MCF 10A (cell line): ENCODE measurements around the gene PPP2R5C. TPM values are rescaled to one million over a fixed set of nuclear protein-coding genes. Genes with fewer than 3 reads are reported as not detected.
"Not testable (repeated sequence)": the region's sequence is repeated elsewhere in the genome, so short reads cannot be mapped to it uniquely, and the experiment has no call there.

Experiments used
- BruUV-seq: library from RNA; stranded (reverse); fragments of 400-500 nt; replicated peaks from 2 replicates; lab custom pipeline; 2021; lab: Mats Ljungman, UMichigan
- CTCF ChIA-PET: fragments of 300-600 bp; sonication (Branson Sonifier 250); formaldehyde crosslinking; extraction: SDS; loops from one replicate; lab custom pipeline; 2021; ENCODE audit warnings: antibody characterized with exemption, inconsistent platforms; lab: Yijun Ruan, JAX
- POLR2A ChIA-PET: fragments of 300-600, 350-650 bp; sonication (Branson Sonifier 250); formaldehyde crosslinking; extraction: SDS; loops from one replicate; lab custom pipeline; 2020; ENCODE audit warnings: antibody characterized with exemption, inconsistent platforms; lab: Yijun Ruan, JAX
- DNase-seq: peaks from one replicate; pipeline ENCODE4 v3.0.0-alpha.2; 2018; ENCODE audit not compliant: unreplicated experiment
- H3K27ac Mint-ChIP-seq: one replicate; pipeline ENCODE4 v1.8.0; 2022; ENCODE audit warnings: mild to moderate bottlenecking, low read depth, mixed read lengths; ENCODE audit not compliant: unreplicated experiment
- H3K27me3 Mint-ChIP-seq: one replicate; pipeline ENCODE4 v1.8.0; 2022; ENCODE audit warnings: mixed read lengths; ENCODE audit not compliant: insufficient read depth, unreplicated experiment
- H3K36me3 Mint-ChIP-seq: one replicate; pipeline ENCODE4 v1.8.0; 2022; ENCODE audit warnings: mild to moderate bottlenecking, moderate library complexity, mixed read lengths; ENCODE audit not compliant: insufficient read depth, unreplicated experiment
- H3K4me1 Mint-ChIP-seq: one replicate; pipeline ENCODE4 v1.8.0; 2022; ENCODE audit warnings: mixed read lengths; ENCODE audit not compliant: insufficient read depth, unreplicated experiment
- H3K4me3 Mint-ChIP-seq: one replicate; pipeline ENCODE4 v1.8.0; 2022; ENCODE audit warnings: mild to moderate bottlenecking, moderate library complexity, mixed read lengths; ENCODE audit not compliant: unreplicated experiment
- H3K9me3 Mint-ChIP-seq: one replicate; pipeline ENCODE4 v1.8.0; 2022; ENCODE audit warnings: mixed read lengths; ENCODE audit not compliant: unreplicated experiment
- intact Hi-C: fragments of 100-400 bp; cut with micrococcal nuclease; formaldehyde crosslinking; loops from 2 replicates; pipeline ENCODE4 v1.14.1; 2022
- total RNA-seq: library from RNA; stranded (reverse); gene quantifications from 2 replicates; pipeline ENCODE4 v1.2.3, GENCODE V29; 2022
- TF ChIP-seq, protein P1 (sequence below): fragments of 200-600 bp; IDR thresholded peaks from one replicate; pipeline ENCODE4 v1.8.0; 2022; ENCODE audit warnings: antibody characterized with exemption, mild to moderate bottlenecking; ENCODE audit not compliant: unreplicated experiment

Gene PPP2R5C
- total RNA-seq, 1 experiment from 2014 or later: 118 TPM

- ChIA-PET POLR2A (no interaction called here), CTCF (interaction anchor here (0.8 kb wide), 1 partner anchor 23 kb away, joined by 4 read pairs; no protein-coding TSS in a partner anchor)
- no peak overlapping the region for H3K27ac Mint-ChIP-seq
- no peak for DNase-seq
- peaks cover 5% of the 10 kb centered on the region for H3K4me1 Mint-ChIP-seq
- H3K9me3 Mint-ChIP-seq: peaks cover 21% of the 10 kb centered on the region
- no peaks in the 10 kb centered on the region for H3K36me3 Mint-ChIP-seq
- H3K27me3 Mint-ChIP-seq: no peaks in the 10 kb centered on the region
- no TSS peak for BruUV-seq
- TF ChIP-seq, protein P1, sequence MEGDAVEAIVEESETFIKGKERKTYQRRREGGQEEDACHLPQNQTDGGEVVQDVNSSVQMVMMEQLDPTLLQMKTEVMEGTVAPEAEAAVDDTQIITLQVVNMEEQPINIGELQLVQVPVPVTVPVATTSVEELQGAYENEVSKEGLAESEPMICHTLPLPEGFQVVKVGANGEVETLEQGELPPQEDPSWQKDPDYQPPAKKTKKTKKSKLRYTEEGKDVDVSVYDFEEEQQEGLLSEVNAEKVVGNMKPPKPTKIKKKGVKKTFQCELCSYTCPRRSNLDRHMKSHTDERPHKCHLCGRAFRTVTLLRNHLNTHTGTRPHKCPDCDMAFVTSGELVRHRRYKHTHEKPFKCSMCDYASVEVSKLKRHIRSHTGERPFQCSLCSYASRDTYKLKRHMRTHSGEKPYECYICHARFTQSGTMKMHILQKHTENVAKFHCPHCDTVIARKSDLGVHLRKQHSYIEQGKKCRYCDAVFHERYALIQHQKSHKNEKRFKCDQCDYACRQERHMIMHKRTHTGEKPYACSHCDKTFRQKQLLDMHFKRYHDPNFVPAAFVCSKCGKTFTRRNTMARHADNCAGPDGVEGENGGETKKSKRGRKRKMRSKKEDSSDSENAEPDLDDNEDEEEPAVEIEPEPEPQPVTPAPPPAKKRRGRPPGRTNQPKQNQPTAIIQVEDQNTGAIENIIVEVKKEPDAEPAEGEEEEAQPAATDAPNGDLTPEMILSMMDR: no peak
- no peak overlapping the region for H3K4me3 Mint-ChIP-seq
- intact Hi-C loops: no loop called here
These were observed 21.9 kb upstream of the PPP2R5C start for GRCh38 chr14:101739446-101740141.

- no peaks in the 10 kb centered on the region for H3K27me3 Mint-ChIP-seq
- H3K27ac Mint-ChIP-seq: no peak overlapping the region
- intact Hi-C loops: no loop called here
- H3K4me1 Mint-ChIP-seq: no peaks in the 10 kb centered on the region
- BruUV-seq: no TSS peak
- TF ChIP-seq, protein P1: no peak
- H3K9me3 Mint-ChIP-seq: peaks cover 21% of the 10 kb centered on the region
- no peak for DNase-seq
- ChIA-PET CTCF (no interaction called here), POLR2A (no interaction called here)
- H3K36me3 Mint-ChIP-seq: no peaks in the 10 kb centered on the region
- no peak overlapping the region for H3K4me3 Mint-ChIP-seq
These were observed 20.5 kb upstream of the PPP2R5C start for GRCh38 chr14:101740981-101741380.

DNA sequence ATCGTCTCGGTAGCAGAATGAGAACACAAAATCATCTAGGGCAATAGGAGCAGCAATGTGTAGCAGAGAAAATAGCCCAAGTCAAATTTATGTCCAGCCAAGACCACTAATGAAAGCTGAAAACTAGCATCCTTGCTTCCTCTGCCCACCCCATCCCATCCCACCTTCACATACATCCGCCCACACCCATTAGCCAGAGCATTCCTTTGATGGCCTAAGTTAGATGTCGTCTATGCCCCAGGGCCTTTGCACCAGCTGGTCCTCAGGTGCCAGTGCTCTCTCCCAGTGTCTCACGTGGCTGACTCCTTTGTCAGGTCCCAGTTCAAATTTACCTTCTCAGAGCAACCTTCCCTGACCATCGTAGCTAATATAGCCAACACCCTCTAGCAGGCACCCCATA lies 17.8 kb upstream of the PPP2R5C start:
- Mint-ChIP-seq H3K4me1 (no peaks in the 10 kb centered on the region), H3K36me3 (peaks cover 2% of the 10 kb centered on the region), H3K4me3 (no peak overlapping the region), H3K27ac (no peak overlapping the region), H3K9me3 (peaks cover 21% of the 10 kb centered on the region), H3K27me3 (peaks cover 27% of the 10 kb centered on the region)
- ChIA-PET POLR2A (no interaction called here), CTCF (no interaction called here)
- BruUV-seq: no TSS peak
- intact Hi-C loops: no loop called here
- TF ChIP-seq, protein P1: no peak
- DNase-seq: no peak

GRCh38 chr14:101744382-101744781 lies 17.1 kb upstream of the PPP2R5C start:
- H3K36me3 Mint-ChIP-seq, BruUV-seq, H3K27ac Mint-ChIP-seq, DNase-seq, intact Hi-C loops, CTCF ChIA-PET, H3K4me3 Mint-ChIP-seq, H3K4me1 Mint-ChIP-seq: not testable (repeated sequence)
- Mint-ChIP-seq H3K9me3 (peaks cover 21% of the 10 kb centered on the region), H3K27me3 (peaks cover 34% of the 10 kb centered on the region)
- POLR2A ChIA-PET: interaction anchor here (0.6 kb wide), 1 partner anchor 592 kb away, joined by 3 read pairs; no protein-coding TSS in a partner anchor

GRCh38 chr14:101749756-101750155 lies 11.8 kb upstream of the PPP2R5C start:
- H3K4me3 Mint-ChIP-seq, DNase-seq, H3K36me3 Mint-ChIP-seq, H3K4me1 Mint-ChIP-seq, BruUV-seq, intact Hi-C loops, H3K9me3 Mint-ChIP-seq, H3K27ac Mint-ChIP-seq: not testable (repeated sequence)
- POLR2A ChIA-PET: interaction anchor here (1.6 kb wide), 1 partner anchor 18 kb away, joined by 5 read pairs; no protein-coding TSS in a partner anchor
- H3K27me3 Mint-ChIP-seq: peaks cover 70% of the 10 kb centered on the region
- CTCF ChIA-PET: interaction anchor here (0.5 to 1.1 kb wide), 2 partner anchors 202 to 296 kb away, joined by 3 read pairs; no protein-coding TSS in a partner anchor
